IPS-15b (cell line): ENCODE results near the gene DERA.
"Not testable (repeated sequence)": the region's sequence is repeated elsewhere in the genome, so short reads cannot be mapped to it uniquely, and the experiment has no call there.

Experiments
- H3K27me3 ChIP-seq: one replicate; pipeline ENCODE4 v1.6.1; 2013; ENCODE audit warnings: low read length; ENCODE audit not compliant: control insufficient read depth, insufficient read depth
- H3K36me3 ChIP-seq: one replicate; pipeline ENCODE4 v1.6.1; 2013; ENCODE audit warnings: low read length; ENCODE audit not compliant: control insufficient read depth, insufficient read depth
- H3K4me1 ChIP-seq: one replicate; pipeline ENCODE4 v1.6.1; 2013; ENCODE audit warnings: mild to moderate bottlenecking, low read length; ENCODE audit not compliant: control insufficient read depth, insufficient read depth
- H3K4me3 ChIP-seq: one replicate; pipeline ENCODE4 v1.5.1; 2013; ENCODE audit warnings: low read depth, low read length
- H3K9ac ChIP-seq: one replicate; pipeline ENCODE4 v1.6.1; 2013; ENCODE audit warnings: low read depth, mild to moderate bottlenecking, low read length
- H3K9me3 ChIP-seq: one replicate; pipeline ENCODE4 v1.6.1; 2013; ENCODE audit warnings: mild to moderate bottlenecking, low read length; ENCODE audit not compliant: control insufficient read depth, insufficient read depth

Gene DERA

DNA sequence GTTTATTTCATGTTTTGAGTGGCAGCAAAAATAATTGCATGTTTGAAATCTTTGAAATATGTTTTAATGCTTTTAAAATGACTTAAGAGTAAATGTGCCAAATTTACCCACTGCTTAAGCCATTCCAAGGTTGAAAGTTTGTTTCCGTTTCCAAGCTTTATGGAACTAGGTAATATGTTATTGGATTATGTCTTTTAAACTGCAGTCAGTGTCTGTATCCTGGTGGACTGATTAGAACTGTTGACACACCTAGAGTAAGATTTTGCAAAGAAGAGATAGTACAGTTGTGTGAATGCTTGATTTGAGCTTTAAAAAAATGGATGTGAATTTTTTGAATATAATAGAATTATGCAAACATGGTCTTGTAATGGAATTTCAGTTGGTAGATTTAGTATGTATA is 135.1 kb downstream of the DERA start:
- H3K4me1 ChIP-seq = no peaks in the 10 kb centered on the region
- H3K27me3 ChIP-seq = no peaks in the 10 kb centered on the region
- H3K36me3 ChIP-seq = no peaks in the 10 kb centered on the region
- no peak overlapping the region for H3K4me3 ChIP-seq
- H3K9me3 ChIP-seq = no peaks in the 10 kb centered on the region
- H3K9ac ChIP-seq = no peak overlapping the region

DNA sequence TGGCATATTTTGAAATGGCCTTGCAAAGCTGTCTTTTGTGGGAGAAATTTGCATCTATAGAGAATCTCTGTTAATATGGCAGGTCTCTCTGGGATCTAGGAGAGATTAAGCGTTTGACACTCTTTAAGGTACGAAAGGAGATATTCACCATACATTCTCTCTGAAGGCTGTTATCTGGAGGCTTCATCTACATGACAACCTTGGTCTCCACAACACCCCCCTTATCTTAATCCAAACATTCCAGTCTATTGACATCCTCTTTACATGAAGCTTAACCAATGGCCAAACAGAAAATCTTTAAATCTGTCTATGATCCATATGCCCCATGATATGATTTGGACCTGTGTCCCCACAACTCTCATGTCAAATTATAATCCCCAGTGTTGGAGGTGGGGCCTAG is 137.4 kb downstream of the DERA start:
- no peaks in the 10 kb centered on the region for H3K27me3 ChIP-seq
- no peak overlapping the region for H3K4me3 ChIP-seq
- H3K9me3 ChIP-seq = no peaks in the 10 kb centered on the region
- H3K36me3 ChIP-seq = no peaks in the 10 kb centered on the region
- no peak overlapping the region for H3K9ac ChIP-seq
- no peaks in the 10 kb centered on the region for H3K4me1 ChIP-seq

DNA sequence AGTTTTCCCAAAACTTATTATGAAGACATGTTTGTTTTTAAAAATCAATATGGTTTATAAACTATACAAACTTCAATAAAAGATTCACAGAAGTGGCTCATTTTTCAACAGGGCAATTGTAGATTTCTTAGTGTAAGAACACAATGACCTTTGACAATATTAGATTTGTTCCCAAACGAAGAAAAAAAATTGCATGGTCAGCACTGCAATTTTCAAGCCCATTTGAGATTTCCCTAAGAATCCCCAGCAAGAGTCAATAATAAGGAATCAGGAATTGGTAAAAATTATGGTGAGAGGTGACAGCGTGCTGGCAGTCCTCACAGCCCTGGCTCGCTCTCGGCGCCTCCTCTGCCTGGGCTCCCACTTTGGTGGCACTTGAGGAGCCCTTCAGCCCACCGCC is 145.8 kb downstream of the DERA start:
- Histone ChIP-seq H3K9ac (no peak overlapping the region), H3K4me1 (no peaks in the 10 kb centered on the region), H3K4me3 (no peak overlapping the region), H3K9me3 (no peaks in the 10 kb centered on the region), H3K27me3 (no peaks in the 10 kb centered on the region), H3K36me3 (no peaks in the 10 kb centered on the region)

DNA sequence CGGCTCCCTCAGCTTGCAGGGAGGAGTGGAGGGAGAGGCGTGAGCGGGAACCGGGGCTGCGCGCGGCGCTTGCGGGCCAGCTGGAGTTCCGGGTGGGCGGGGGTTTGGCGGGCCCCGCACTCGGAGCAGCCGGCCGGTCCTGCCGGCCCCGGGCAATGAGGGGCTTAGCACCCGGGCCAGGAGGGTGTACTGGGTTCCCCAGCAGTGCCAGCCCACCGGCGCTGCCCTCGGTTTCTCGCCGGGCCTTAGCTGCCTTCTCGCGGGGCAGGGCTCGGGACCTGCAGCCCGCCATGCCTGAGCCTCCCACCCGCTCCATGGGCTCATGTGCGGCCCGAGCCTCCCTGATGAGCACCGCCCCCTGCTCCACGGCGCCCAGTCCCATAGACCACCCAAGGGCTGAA is 146.2 kb downstream of the DERA start:
- not testable (repeated sequence) for H3K36me3 ChIP-seq, H3K4me3 ChIP-seq

DNA sequence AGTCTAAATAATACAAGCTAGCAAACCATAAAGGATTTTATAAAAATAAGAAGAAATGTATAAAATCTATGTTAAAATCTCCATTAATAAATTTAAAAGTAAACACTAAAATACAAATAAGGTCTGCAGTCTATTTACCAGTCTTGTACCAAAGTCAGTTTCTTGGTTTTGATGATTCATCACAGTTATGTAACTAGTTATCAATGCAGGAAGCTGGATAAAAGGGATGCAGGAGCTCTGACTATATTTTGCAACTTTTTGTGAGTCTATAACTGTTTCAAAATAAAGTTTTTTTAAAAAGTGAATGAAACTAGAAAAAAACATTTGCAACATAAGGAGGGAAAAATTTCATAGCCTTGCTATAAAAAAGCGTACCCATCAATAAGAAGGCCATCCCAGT is 151.5 kb downstream of the DERA start:
- H3K9ac ChIP-seq = no peak overlapping the region
- no peaks in the 10 kb centered on the region for H3K27me3 ChIP-seq
- H3K9me3 ChIP-seq = no peaks in the 10 kb centered on the region
- no peaks in the 10 kb centered on the region for H3K36me3 ChIP-seq
- no peaks in the 10 kb centered on the region for H3K4me1 ChIP-seq
- H3K4me3 ChIP-seq = no peak overlapping the region

More for the DNA sequence above, 146.2 kb downstream of the DERA start:
- H3K27me3 ChIP-seq, H3K4me1 ChIP-seq, H3K9ac ChIP-seq, H3K9me3 ChIP-seq: not testable (repeated sequence)

DNA sequence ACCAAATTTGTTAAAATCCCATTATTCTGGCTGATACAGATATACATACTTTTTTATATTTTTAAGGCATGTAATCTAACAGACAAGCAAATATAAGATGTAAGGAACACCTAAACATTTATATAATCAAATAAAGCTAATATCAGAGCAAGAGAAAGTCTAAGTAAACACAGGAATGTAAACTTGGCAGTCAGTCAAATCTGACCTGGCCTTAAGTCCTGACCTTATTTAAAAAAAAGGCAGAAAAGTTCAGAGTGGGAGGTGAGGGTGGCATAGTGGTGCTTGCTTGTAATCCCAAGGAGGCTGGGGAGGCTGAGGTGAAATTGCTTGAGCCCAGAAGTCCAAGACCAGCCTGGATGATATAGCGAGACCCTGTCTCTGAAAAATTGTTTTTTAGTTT is 152.6 kb downstream of the DERA start:
- no peaks in the 10 kb centered on the region for H3K36me3 ChIP-seq
- H3K27me3 ChIP-seq = no peaks in the 10 kb centered on the region
- no peaks in the 10 kb centered on the region for H3K9me3 ChIP-seq
- H3K9ac ChIP-seq = no peak overlapping the region
- no peak overlapping the region for H3K4me3 ChIP-seq
- no peaks in the 10 kb centered on the region for H3K4me1 ChIP-seq

DNA sequence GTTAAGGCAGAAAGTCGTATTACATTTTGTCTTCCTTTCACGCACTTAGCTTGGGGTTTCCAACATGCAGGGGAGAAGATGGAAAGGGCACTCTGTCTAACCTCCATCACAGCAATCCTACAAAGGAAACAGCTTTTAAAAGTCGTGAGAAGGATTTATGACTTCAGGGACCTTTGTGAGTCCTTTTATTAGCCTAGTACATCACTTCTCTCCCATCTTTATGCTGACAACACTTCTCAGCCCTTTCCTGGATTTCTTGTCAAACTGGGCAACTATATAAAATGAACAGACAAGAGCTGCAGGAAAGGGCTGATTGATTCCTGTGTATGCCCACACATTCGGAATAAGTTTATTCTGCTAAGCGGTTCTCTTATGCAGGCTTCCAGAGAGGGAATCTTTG is 159.0 kb downstream of the DERA start:
- Histone ChIP-seq H3K4me1 (no peaks in the 10 kb centered on the region), H3K9ac (no peak overlapping the region), H3K27me3 (no peaks in the 10 kb centered on the region), H3K4me3 (no peak overlapping the region), H3K9me3 (no peaks in the 10 kb centered on the region), H3K36me3 (no peaks in the 10 kb centered on the region)

DNA sequence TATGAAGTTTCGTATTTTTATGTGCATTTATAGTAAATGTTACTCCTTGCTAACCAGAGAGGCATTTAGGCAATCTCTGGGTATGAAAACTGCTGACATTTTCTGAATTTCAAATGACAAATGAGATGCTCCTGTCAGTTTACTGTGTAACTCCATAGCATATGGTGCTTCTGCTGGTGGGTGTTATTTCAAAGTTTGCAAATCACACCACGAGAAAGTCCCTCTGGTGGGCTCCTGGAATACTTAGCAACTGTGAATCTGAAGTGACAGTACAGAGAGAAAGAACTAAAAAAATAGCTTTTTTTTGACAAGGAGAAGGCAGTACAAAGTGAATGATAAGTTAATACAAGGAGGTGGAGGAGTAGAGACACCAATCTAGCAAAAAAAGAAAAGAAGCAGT is 161.5 kb downstream of the DERA start:
- Histone ChIP-seq H3K9me3 (no peaks in the 10 kb centered on the region), H3K36me3 (no peaks in the 10 kb centered on the region), H3K4me1 (no peaks in the 10 kb centered on the region), H3K9ac (no peak overlapping the region), H3K4me3 (no peak overlapping the region), H3K27me3 (no peaks in the 10 kb centered on the region)

DNA sequence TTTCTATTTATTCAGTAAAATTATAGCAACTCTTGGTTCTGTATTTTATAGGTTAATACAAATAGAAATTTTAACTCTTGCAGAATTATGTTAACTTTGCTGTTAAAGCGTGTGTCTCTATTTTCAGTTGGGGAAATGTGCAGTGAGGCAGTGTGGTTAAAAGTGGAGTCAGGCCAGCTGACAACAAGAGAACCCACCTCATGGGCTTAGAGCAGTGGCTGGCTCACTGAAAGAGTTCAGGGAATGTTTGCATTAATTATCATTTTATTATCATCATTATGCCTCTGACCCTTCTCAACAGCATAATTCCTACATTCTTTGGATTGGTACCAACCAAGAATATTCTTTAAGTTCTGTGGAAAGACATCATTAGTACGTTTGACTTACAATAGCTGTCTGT is 163.8 kb downstream of the DERA start:
- Histone ChIP-seq H3K4me1 (no peaks in the 10 kb centered on the region), H3K36me3 (no peaks in the 10 kb centered on the region), H3K27me3 (no peaks in the 10 kb centered on the region), H3K4me3 (no peak overlapping the region), H3K9ac (no peak overlapping the region), H3K9me3 (no peaks in the 10 kb centered on the region)

DNA sequence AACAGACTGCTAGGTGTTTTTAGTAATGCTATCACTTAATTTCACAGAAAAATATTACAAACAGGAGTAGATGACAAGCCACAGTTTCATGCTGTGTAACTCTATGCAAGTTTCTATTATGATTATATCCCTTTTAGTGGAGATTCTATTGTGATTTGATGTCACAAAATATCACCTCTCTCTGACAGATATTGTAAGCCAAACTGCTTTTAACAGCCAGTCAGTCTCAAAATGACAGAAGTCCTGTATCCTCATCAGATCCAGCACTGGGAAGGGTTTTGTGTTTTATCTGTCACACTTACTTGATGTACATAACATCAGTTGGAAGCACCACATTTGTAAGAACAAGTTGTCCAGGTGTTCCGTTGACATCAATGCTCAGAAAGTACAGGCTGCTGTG is 164.8 kb downstream of the DERA start:
- Histone ChIP-seq H3K4me3 (no peak overlapping the region), H3K4me1 (no peaks in the 10 kb centered on the region), H3K9ac (no peak overlapping the region), H3K9me3 (no peaks in the 10 kb centered on the region), H3K36me3 (no peaks in the 10 kb centered on the region), H3K27me3 (no peaks in the 10 kb centered on the region)

DNA sequence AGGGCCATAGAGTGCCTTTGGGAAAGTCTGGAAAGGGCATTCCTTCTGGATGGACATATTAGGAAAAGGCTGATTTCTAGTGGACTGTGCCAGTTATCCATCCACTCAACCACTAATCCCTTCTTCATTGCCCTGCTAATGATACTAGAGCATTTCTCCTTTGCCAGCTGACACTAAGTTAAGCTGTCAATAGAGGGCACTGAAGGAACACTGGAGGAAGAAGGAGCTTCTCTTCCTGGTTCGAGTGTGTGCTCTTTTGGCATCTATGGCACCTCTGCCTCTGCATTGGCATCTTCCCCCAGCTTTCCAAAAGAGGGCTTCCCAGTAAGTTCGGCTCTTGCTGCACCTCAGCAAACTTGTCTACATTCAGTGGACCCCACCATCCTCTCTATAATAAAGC is 165.4 kb downstream of the DERA start:
- Histone ChIP-seq H3K36me3 (no peaks in the 10 kb centered on the region), H3K9ac (no peak overlapping the region), H3K4me3 (no peak overlapping the region), H3K4me1 (no peaks in the 10 kb centered on the region), H3K27me3 (no peaks in the 10 kb centered on the region), H3K9me3 (no peaks in the 10 kb centered on the region)

DNA sequence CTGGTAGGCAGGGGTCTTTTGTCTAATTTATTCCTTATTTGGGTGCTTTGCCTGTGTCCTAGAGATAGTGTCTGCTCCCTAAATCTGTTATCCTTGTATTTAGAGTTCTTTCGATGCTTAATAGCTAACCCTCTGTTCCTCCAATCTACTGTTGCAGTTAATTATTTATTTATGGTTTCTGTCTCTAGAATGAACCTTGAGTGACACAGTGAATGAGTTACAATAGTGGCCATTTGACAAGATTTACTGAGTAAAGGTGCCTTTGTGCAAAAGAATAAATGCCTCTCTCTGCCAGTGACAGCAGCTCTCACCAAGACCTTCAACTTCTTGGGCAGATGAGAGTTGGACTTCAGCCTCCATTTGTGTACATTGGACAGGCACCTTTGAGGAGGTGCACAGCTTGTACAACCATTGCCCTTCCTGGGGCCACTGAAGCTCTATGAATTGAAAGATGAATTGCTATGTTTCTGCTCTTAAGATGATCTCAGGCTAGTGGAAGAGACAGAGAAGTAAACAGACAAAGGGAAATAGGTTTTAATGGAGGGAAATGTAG is 165.9 kb downstream of the DERA start:
- no peak overlapping the region for H3K4me3 ChIP-seq

DNA sequence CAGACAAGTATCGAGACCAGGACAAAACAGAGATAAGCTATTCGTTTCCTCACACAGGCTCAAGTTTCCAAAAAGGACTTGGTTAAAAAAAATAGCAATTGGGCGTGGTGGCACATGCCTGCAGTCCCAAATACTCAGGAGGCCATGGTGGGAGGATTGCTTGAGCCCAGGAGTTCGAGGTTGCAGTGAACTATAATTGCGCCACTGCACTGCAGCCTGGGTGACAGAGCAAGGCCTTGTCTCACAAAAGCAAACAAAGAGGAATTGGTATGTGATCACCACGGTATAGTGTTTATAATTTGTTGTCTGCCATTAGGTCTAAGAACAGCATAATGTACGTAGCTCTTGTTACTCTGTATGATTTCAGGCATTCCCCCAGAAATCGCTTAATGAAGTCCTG is 175.3 kb downstream of the DERA start:
- peaks cover 8% of the 10 kb centered on the region for H3K4me1 ChIP-seq
- H3K9ac ChIP-seq = no peak overlapping the region
- no peaks in the 10 kb centered on the region for H3K27me3 ChIP-seq
- H3K9me3 ChIP-seq = no peaks in the 10 kb centered on the region
- H3K4me3 ChIP-seq = no peak overlapping the region
- no peaks in the 10 kb centered on the region for H3K36me3 ChIP-seq

More for the DNA sequence above, 165.9 kb downstream of the DERA start:
- Histone ChIP-seq H3K4me1 (no peaks in the 10 kb centered on the region), H3K36me3 (no peaks in the 10 kb centered on the region), H3K27me3 (no peaks in the 10 kb centered on the region), H3K9ac (no peak overlapping the region), H3K9me3 (no peaks in the 10 kb centered on the region)
